Measurements from ENCODE around the gene AKR1B15.

DNA sequence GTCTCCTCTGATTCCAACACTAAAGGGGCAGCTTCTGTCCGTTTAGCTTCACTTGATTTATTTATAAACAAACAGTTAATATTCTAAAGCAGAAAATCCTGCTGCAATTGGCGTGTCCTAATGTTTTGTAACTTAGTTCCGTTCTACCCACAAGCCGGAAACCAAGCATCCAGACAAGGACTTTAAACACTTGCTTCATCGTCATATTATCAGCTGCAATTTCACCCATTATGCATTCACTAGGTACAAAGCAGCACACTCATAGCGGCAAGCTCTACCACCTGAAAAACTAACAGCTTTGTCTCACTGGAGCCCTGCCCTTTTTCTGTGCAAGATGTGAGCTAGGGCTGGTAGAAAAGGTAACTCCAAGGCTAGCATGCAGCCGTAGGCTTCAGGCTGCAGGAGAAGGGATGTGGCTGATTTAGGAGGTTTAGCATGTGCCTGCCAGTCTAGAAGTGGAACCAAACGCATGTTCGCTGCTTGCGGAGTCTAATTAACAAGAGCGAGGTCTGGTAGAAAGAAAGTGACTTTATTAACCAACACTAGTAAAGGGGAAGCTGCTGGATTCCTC, 54.1 kb downstream of the AKR1B15 start:
- TF ChIP-seq, protein P1, sequence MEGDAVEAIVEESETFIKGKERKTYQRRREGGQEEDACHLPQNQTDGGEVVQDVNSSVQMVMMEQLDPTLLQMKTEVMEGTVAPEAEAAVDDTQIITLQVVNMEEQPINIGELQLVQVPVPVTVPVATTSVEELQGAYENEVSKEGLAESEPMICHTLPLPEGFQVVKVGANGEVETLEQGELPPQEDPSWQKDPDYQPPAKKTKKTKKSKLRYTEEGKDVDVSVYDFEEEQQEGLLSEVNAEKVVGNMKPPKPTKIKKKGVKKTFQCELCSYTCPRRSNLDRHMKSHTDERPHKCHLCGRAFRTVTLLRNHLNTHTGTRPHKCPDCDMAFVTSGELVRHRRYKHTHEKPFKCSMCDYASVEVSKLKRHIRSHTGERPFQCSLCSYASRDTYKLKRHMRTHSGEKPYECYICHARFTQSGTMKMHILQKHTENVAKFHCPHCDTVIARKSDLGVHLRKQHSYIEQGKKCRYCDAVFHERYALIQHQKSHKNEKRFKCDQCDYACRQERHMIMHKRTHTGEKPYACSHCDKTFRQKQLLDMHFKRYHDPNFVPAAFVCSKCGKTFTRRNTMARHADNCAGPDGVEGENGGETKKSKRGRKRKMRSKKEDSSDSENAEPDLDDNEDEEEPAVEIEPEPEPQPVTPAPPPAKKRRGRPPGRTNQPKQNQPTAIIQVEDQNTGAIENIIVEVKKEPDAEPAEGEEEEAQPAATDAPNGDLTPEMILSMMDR (IDR thresholded peaks at IDR 0.05): no peak
- TF ChIP-seq POLR2AphosphoS5 (IDR thresholded peaks at IDR 0.05) (no peak), EP300 (IDR thresholded peaks at IDR 0.05) (no peak)

All from esophagus muscularis mucosa (tissue), 4 donors.